AG09309 (cell line): Measurements from ENCODE around the gene SMIM43.
"Not testable (repeated sequence)": the region's sequence is repeated elsewhere in the genome, so short reads cannot be mapped to it uniquely, and the experiment has no call there.

Experiments
- DNase-seq: peaks from one replicate; pipeline ENCODE4 v3.0.0-alpha.2; 2010; ENCODE audit warnings: low read depth
- H3K4me3 ChIP-seq: 2 replicates; pipeline ENCODE4 v1.5.1; 2011; ENCODE audit warnings: mild to moderate bottlenecking, low read depth, low read length, moderate library complexity; ENCODE audit not compliant: control insufficient read depth
- CTCF ChIP-seq: IDR thresholded peaks from 2 replicates; pipeline ENCODE4 v1.5.1; 2011; ENCODE audit warnings: mild to moderate bottlenecking, low read depth, low read length, inconsistent platforms; ENCODE audit not compliant: insufficient read depth, control insufficient read depth; ENCODE audit errors: missing control alignments

SMIM43 gene

GRCh38 chr4:121760205-121760604 lies 4.8 kb downstream of the SMIM43 start:
- H3K4me3 ChIP-seq, result no peak overlapping the region
- TF ChIP-seq CTCF, result no peak

GRCh38 chr4:121758925-121759568 lies 5.9 kb downstream of the SMIM43 start:
- no peak for TF ChIP-seq CTCF
- H3K4me3 ChIP-seq, result no peak overlapping the region
- no peak for DNase-seq

More at GRCh38 chr4:121760205-121760604, 4.8 kb downstream of the SMIM43 start:
- no peak for DNase-seq

- H3K4me3 ChIP-seq, DNase-seq: not testable (repeated sequence)
Measured at GRCh38 chr4:121752142-121752541, 12.8 kb downstream of the SMIM43 start.

GRCh38 chr4:121749225-121749624 lies 15.7 kb downstream of the SMIM43 start:
- H3K4me3 ChIP-seq, result no peak overlapping the region
- no peak for TF ChIP-seq CTCF
- DNase-seq, result no peak

- no peak for DNase-seq
- no peak for TF ChIP-seq CTCF
Measured at GRCh38 chr4:121742794-121743193, 22.2 kb downstream of the SMIM43 start.

GRCh38 chr4:121741751-121742150 lies 23.2 kb downstream of the SMIM43 start:
- no peak overlapping the region for H3K4me3 ChIP-seq
- DNase-seq, result no peak
- no peak for TF ChIP-seq CTCF

More at GRCh38 chr4:121742794-121743193, 22.2 kb downstream of the SMIM43 start:
- H3K4me3 ChIP-seq, result no peak overlapping the region

GRCh38 chr4:121740796-121741409 lies 24.1 kb downstream of the SMIM43 start:
- no peak for DNase-seq
- TF ChIP-seq CTCF, result no peak
- H3K4me3 ChIP-seq, result no peak overlapping the region
